Liver (tissue), 3 donors: ENCODE results near the gene CRELD2.

Experiments used
- FOXA1 ChIP-seq: IDR thresholded peaks from 2 replicates; pipeline ENCODE4 v1.6.1; 2016; ENCODE audit warnings: antibody characterized with exemption
- GABPA ChIP-seq, 2 donors: IDR thresholded peaks in 1 of 2; conservative IDR thresholded peaks in 1 of 2; 2 replicates each; pipeline ENCODE4 v1.6.1; 2016; ENCODE audit warnings: antibody characterized with exemption in 2 of 2, mild to moderate bottlenecking in 1 of 2, moderate library complexity in 1 of 2
- RAD21 ChIP-seq, 2 donors: IDR thresholded peaks; 2 replicates each; pipeline ENCODE4 v1.6.1; 2016; ENCODE audit warnings: antibody characterized with exemption in 2 of 2, mild to moderate bottlenecking in 2 of 2
- RXRA ChIP-seq, 2 donors: IDR thresholded peaks; 2 replicates each; pipeline ENCODE4 v1.6.1; 2017 to 2018; ENCODE audit warnings: antibody characterized with exemption in 2 of 2, mild to moderate bottlenecking in 1 of 2
- SP1 ChIP-seq: IDR thresholded peaks from 2 replicates; pipeline ENCODE4 v1.6.1; 2018; ENCODE audit warnings: antibody characterized with exemption, mild to moderate bottlenecking
- TAF1 ChIP-seq: conservative IDR thresholded peaks from 2 replicates; pipeline ENCODE4 v1.6.1; 2016; ENCODE audit warnings: antibody characterized with exemption, mild to moderate bottlenecking
- YY1 ChIP-seq: IDR thresholded peaks from 2 replicates; pipeline ENCODE4 v1.6.1; 2016; ENCODE audit warnings: antibody characterized with exemption, mild to moderate bottlenecking
- TF ChIP-seq, protein P1 (sequence below): fragments of 150-350 bp; IDR thresholded peaks from 2 replicates; pipeline ENCODE4 v1.5.1; 2017; ENCODE audit warnings: improper control_type of control experiment, low read depth, low read length; ENCODE audit not compliant: missing input control
- TF ChIP-seq, protein P2 (sequence below): IDR thresholded peaks from 2 replicates; pipeline ENCODE4 v1.6.1; 2016; ENCODE audit warnings: antibody characterized with exemption
- TF ChIP-seq, protein P3 (sequence below): IDR thresholded peaks from 2 replicates; pipeline ENCODE4 v1.6.1; 2016; ENCODE audit warnings: antibody characterized with exemption, mild to moderate bottlenecking
- TF ChIP-seq, protein P4 (sequence below): IDR thresholded peaks from 2 replicates; pipeline ENCODE4 v1.6.1; 2016; ENCODE audit warnings: antibody characterized with exemption
- donor health status: healthy.
- donor health status: healthy.

DNA sequence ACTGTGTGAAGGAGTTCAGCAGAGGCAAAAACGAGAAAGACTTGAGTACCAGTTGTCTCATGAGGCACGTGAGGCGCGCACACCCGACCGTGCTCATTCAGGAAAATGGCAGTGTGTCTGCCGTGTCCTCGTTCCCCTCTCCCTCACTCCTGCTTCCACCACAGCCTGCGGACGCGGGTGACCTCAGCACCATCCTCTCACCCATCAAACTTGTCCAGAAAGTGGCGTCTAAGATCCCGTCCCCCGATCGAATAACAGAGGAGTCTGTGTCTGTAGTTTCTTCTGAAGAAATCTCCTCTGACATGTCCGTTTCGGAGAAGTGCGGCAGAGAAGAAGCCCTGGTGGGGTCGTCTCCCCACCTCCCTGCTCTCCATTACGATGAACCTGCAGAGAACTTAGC is 34.4 kb upstream of the CRELD2 start:
- TF ChIP-seq, protein P1, sequence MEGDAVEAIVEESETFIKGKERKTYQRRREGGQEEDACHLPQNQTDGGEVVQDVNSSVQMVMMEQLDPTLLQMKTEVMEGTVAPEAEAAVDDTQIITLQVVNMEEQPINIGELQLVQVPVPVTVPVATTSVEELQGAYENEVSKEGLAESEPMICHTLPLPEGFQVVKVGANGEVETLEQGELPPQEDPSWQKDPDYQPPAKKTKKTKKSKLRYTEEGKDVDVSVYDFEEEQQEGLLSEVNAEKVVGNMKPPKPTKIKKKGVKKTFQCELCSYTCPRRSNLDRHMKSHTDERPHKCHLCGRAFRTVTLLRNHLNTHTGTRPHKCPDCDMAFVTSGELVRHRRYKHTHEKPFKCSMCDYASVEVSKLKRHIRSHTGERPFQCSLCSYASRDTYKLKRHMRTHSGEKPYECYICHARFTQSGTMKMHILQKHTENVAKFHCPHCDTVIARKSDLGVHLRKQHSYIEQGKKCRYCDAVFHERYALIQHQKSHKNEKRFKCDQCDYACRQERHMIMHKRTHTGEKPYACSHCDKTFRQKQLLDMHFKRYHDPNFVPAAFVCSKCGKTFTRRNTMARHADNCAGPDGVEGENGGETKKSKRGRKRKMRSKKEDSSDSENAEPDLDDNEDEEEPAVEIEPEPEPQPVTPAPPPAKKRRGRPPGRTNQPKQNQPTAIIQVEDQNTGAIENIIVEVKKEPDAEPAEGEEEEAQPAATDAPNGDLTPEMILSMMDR = no peak
- TF ChIP-seq GABPA (IDR thresholded peaks at IDR 0.05 in 1 of 2, conservative IDR thresholded peaks at IDR 0.05 in 1 of 2) (no peak), SP1 (no peak), RXRA (IDR thresholded peaks at IDR 0.05) (no peak), FOXA1 (no peak), RAD21 (IDR thresholded peaks at IDR 0.05) (no peak), TAF1 (no peak), YY1 (no peak)
- TF ChIP-seq, protein P2, sequence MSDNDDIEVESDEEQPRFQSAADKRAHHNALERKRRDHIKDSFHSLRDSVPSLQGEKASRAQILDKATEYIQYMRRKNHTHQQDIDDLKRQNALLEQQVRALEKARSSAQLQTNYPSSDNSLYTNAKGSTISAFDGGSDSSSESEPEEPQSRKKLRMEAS = no peak
- TF ChIP-seq, protein P3, sequence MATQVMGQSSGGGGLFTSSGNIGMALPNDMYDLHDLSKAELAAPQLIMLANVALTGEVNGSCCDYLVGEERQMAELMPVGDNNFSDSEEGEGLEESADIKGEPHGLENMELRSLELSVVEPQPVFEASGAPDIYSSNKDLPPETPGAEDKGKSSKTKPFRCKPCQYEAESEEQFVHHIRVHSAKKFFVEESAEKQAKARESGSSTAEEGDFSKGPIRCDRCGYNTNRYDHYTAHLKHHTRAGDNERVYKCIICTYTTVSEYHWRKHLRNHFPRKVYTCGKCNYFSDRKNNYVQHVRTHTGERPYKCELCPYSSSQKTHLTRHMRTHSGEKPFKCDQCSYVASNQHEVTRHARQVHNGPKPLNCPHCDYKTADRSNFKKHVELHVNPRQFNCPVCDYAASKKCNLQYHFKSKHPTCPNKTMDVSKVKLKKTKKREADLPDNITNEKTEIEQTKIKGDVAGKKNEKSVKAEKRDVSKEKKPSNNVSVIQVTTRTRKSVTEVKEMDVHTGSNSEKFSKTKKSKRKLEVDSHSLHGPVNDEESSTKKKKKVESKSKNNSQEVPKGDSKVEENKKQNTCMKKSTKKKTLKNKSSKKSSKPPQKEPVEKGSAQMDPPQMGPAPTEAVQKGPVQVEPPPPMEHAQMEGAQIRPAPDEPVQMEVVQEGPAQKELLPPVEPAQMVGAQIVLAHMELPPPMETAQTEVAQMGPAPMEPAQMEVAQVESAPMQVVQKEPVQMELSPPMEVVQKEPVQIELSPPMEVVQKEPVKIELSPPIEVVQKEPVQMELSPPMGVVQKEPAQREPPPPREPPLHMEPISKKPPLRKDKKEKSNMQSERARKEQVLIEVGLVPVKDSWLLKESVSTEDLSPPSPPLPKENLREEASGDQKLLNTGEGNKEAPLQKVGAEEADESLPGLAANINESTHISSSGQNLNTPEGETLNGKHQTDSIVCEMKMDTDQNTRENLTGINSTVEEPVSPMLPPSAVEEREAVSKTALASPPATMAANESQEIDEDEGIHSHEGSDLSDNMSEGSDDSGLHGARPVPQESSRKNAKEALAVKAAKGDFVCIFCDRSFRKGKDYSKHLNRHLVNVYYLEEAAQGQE = no peak
- TF ChIP-seq, protein P4, sequence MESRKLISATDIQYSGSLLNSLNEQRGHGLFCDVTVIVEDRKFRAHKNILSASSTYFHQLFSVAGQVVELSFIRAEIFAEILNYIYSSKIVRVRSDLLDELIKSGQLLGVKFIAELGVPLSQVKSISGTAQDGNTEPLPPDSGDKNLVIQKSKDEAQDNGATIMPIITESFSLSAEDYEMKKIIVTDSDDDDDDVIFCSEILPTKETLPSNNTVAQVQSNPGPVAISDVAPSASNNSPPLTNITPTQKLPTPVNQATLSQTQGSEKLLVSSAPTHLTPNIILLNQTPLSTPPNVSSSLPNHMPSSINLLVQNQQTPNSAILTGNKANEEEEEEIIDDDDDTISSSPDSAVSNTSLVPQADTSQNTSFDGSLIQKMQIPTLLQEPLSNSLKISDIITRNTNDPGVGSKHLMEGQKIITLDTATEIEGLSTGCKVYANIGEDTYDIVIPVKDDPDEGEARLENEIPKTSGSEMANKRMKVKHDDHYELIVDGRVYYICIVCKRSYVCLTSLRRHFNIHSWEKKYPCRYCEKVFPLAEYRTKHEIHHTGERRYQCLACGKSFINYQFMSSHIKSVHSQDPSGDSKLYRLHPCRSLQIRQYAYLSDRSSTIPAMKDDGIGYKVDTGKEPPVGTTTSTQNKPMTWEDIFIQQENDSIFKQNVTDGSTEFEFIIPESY = no peak
